Esophagus muscularis mucosa (tissue), 4 donors: ENCODE data around the gene CRISP3. TPM values are rescaled to one million over a fixed set of nuclear protein-coding genes. Genes with fewer than 3 reads are reported as not detected.
"Not testable (repeated sequence)": the region's sequence is repeated elsewhere in the genome, so short reads cannot be mapped to it uniquely, and the experiment has no call there.

Source experiments
- DNase-seq: peaks from one replicate; pipeline ENCODE4 v3.0.0-alpha.2; 2017; ENCODE audit errors: extremely low spot score
- H3K27ac ChIP-seq, 4 donors: fragments of 200-600 bp; sonication (generic); replicated peaks in 1 of 4; 1 replicate in 3 of 4; 2 replicates in 1 of 4; pipeline ENCODE4 v1.5.1; 2016 to 2019; ENCODE audit warnings: mild to moderate bottlenecking in 1 of 4
- H3K27me3 ChIP-seq, 4 donors: fragments of 200-600 bp; sonication (generic); one replicate each; pipeline versions ENCODE4 v1.5.1 to v1.6.0; 2016 to 2019
- H3K36me3 ChIP-seq, 4 donors: fragments of 200-600 bp; sonication (generic); one replicate each; pipeline ENCODE4 v1.5.1; 2016 to 2019
- H3K4me1 ChIP-seq, 4 donors: fragments of 200-600 bp; sonication (generic); one replicate each; pipeline ENCODE4 v1.5.1; 2016 to 2019
- H3K4me3 ChIP-seq, 4 donors: fragments of 200-600 bp; sonication (generic); 1 replicate in 2 of 4; 2 replicates in 2 of 4; pipeline ENCODE4 v1.5.1; 2016 to 2019; ENCODE audit warnings: mild to moderate bottlenecking in 4 of 4, moderate library complexity in 1 of 4
- H3K9me3 ChIP-seq, 4 donors: fragments of 200-600 bp; sonication (generic); 1 replicate in 3 of 4; 2 replicates in 1 of 4; pipeline ENCODE4 v1.5.1; 2016 to 2019
- CTCF ChIP-seq, 3 experiments: fragments of 200-600 bp in 2 of 3; fragments of 450-650 bp in 1 of 3; sonication (generic) in 2 of 3; IDR thresholded peaks; one replicate each; pipeline ENCODE4 v1.5.1; 2017 to 2019; ENCODE audit warnings: antibody characterized with exemption in 3 of 3, mild to moderate bottlenecking in 2 of 3, moderate library complexity in 1 of 3
- EP300 ChIP-seq: sonication (generic); formaldehyde crosslinking; IDR thresholded peaks from one replicate; pipeline ENCODE4 v1.6.1; 2017; ENCODE audit warnings: antibody characterized with exemption
- POLR2A ChIP-seq: fragments of 450-650 bp; IDR thresholded peaks from one replicate; pipeline ENCODE4 v1.6.1; 2017; ENCODE audit warnings: antibody characterized with exemption, moderate library complexity, mild to moderate bottlenecking, low read depth
- POLR2AphosphoS5 ChIP-seq, 2 donors: sonication (generic); formaldehyde crosslinking; IDR thresholded peaks; one replicate each; pipeline ENCODE4 v1.6.1; 2017; ENCODE audit warnings: antibody characterized with exemption in 2 of 2
- WGBS: methylation state at CpG from one replicate; pipeline ENCODE4 v1.1.5; 2018; 5-methylcytosine and 5-hydroxymethylcytosine counted together
- intact Hi-C: fragments of 100-400 bp; cut with DNase I; formaldehyde crosslinking; loops from one replicate; pipeline ENCODE4 v1.15.1; 2023
- total RNA-seq, 4 donors: library from RNA; depleted of rRNA; stranded (reverse); fragments of >200 nt; gene quantifications; one replicate each; pipeline versions ENCODE4 v1.1.0 to v1.2.1, GENCODE V29; 2016

Gene CRISP3
- total RNA-seq, 4 donors from 2014 or later = 0.33 to 1.2 TPM; not detected in 2

- TF ChIP-seq EP300 (no peak), CTCF (IDR thresholded peaks at IDR 0.05) (no peak), POLR2AphosphoS5 (IDR thresholded peaks at IDR 0.05) (no peak), POLR2A (no peak)
- H3K27ac ChIP-seq = no peak overlapping the region
- H3K27me3 ChIP-seq = no peaks in the 10 kb centered on the region
- H3K9me3 ChIP-seq = no peaks in the 10 kb centered on the region
- no peak overlapping the region for H3K4me3 ChIP-seq
- H3K36me3 ChIP-seq = no peaks in the 10 kb centered on the region
- no peaks in the 10 kb centered on the region for H3K4me1 ChIP-seq
- no peak for DNase-seq
- intact Hi-C loops = no loop called here
Observed at GRCh38 chr6:49730251-49730650, 13.9 kb downstream of the CRISP3 start.

- H3K9me3 ChIP-seq, H3K27ac ChIP-seq, H3K4me1 ChIP-seq, H3K4me3 ChIP-seq, DNase-seq, H3K27me3 ChIP-seq, intact Hi-C loops, H3K36me3 ChIP-seq: not testable (repeated sequence)
- 82% methylated on average over 4 of the region's 4 CpGs for WGBS
Observed at GRCh38 chr6:49723917-49724316, 20.3 kb downstream of the CRISP3 start.

GRCh38 chr6:49721297-49721696, 22.9 kb downstream of the CRISP3 start:
- intact Hi-C loops = no loop called here
- no peak overlapping the region for H3K27ac ChIP-seq
- H3K4me3 ChIP-seq = no peak overlapping the region
- no peaks in the 10 kb centered on the region for H3K9me3 ChIP-seq
- H3K4me1 ChIP-seq = no peaks in the 10 kb centered on the region
- TF ChIP-seq POLR2AphosphoS5 (IDR thresholded peaks at IDR 0.05) (no peak), CTCF (IDR thresholded peaks at IDR 0.05) (no peak), EP300 (no peak), POLR2A (no peak)
- no peaks in the 10 kb centered on the region for H3K27me3 ChIP-seq
- no peak for DNase-seq
- no peaks in the 10 kb centered on the region for H3K36me3 ChIP-seq
- WGBS = 71% methylated on average over 2 of the region's 2 CpGs

- WGBS = 89% methylated on average over 7 of the region's 7 CpGs
- TF ChIP-seq POLR2A (no peak), EP300 (no peak), CTCF (IDR thresholded peaks at IDR 0.05) (no peak), POLR2AphosphoS5 (IDR thresholded peaks at IDR 0.05) (no peak)
- intact Hi-C loops = no loop called here
Observed at GRCh38 chr6:49720372-49720771, 23.8 kb downstream of the CRISP3 start.

GRCh38 chr6:49713346-49713745, 30.8 kb downstream of the CRISP3 start, which contains the start of gene CRISP2:
CRISP2 (minus strand) TSS chr6:49713543; CDS start chr6:49709196, 4,347 bp downstream.
- Histone ChIP-seq H3K9me3 (peaks cover 0 to 2% (median 0%) of the 10 kb centered on the region in 4 donors), H3K36me3 (no peaks in the 10 kb centered on the region), H3K4me1 (no peaks in the 10 kb centered on the region), H3K27me3 (peaks cover 0 to 9% (median 0%) of the 10 kb centered on the region in 4 donors), H3K27ac (no peak within 1 kb of the TSS), H3K4me3 (peak within 1 kb of the TSS in 2 of 4 donors; percentile 4 to 22)
- TF ChIP-seq POLR2A = no peak
- TF ChIP-seq CTCF (IDR thresholded peaks at IDR 0.05) = no peak
- TF ChIP-seq EP300 = no peak
- no peak for TF ChIP-seq POLR2AphosphoS5 (IDR thresholded peaks at IDR 0.05)
- DNase-seq = no peak
- intact Hi-C loops = no loop called here
- 64% methylated on average over 25 of the region's 26 CpGs for WGBS

More at GRCh38 chr6:49720372-49720771, 23.8 kb downstream of the CRISP3 start:
- Histone ChIP-seq H3K9me3 (no peaks in the 10 kb centered on the region), H3K27ac (no peak overlapping the region), H3K4me1 (no peaks in the 10 kb centered on the region), H3K4me3 (no peak overlapping the region), H3K36me3 (no peaks in the 10 kb centered on the region), H3K27me3 (no peaks in the 10 kb centered on the region)
- no peak for DNase-seq
